ENCODE measurements around the gene SRPX2. TPM values are rescaled to one million over a fixed set of nuclear protein-coding genes. Genes with fewer than 3 reads are reported as not detected.

The SRPX2 gene
- total RNA-seq, 4 donors from 2014 or later, result 79.9 to 165 (median 109) TPM

- no peak for TF ChIP-seq CTCF (IDR thresholded peaks at IDR 0.05; ENCODE audit: low read depth)
Measured at GRCh38 chrX:100642290-100642689, 1.7 kb upstream of the SRPX2 start.

- TF ChIP-seq CTCF (IDR thresholded peaks at IDR 0.05; ENCODE audit: low read depth), result no peak
Measured at GRCh38 chrX:100643212-100643611, 787 bp upstream of the SRPX2 start.

GRCh38 chrX:100645106-100645505 lies 1.1 kb downstream of the SRPX2 start:
- TF ChIP-seq CTCF (IDR thresholded peaks at IDR 0.05; ENCODE audit: low read depth), result no peak

- no peak for TF ChIP-seq CTCF (IDR thresholded peaks at IDR 0.05; ENCODE audit: low read depth)
Measured at GRCh38 chrX:100647095-100647494, 3.1 kb downstream of the SRPX2 start.

GRCh38 chrX:100647739-100648138 lies 3.7 kb downstream of the SRPX2 start:
- no peak for TF ChIP-seq CTCF (IDR thresholded peaks at IDR 0.05; ENCODE audit: low read depth)

GRCh38 chrX:100648458-100649417 lies 4.7 kb downstream of the SRPX2 start:
- TF ChIP-seq CTCF (IDR thresholded peaks at IDR 0.05; ENCODE audit: low read depth), result no peak

GRCh38 chrX:100649550-100650356 lies 5.8 kb downstream of the SRPX2 start:
- TF ChIP-seq CTCF (IDR thresholded peaks at IDR 0.05; ENCODE audit: low read depth), result no peak

All from subcutaneous adipose tissue (tissue), 4 donors.